NCI-H1436 treated with DMSO at 0.1 percent for 48 hours (cell line): ENCODE data around the gene PROM2.

Experiments
- DNase-seq: peaks from one replicate; lab custom pipeline; 2025; lab: John Stamatoyannopoulos, UW

The PROM2 gene

GRCh38 chr2:95308426-95308990 is 34.3 kb downstream of the PROM2 start:
- DNase-seq, result no peak

GRCh38 chr2:95309599-95309998 is 35.4 kb downstream of the PROM2 start:
- no peak for DNase-seq

- no peak for DNase-seq
Observed at GRCh38 chr2:95310216-95310615, 36.0 kb downstream of the PROM2 start.

- DNase-seq, result no peak
Observed at GRCh38 chr2:95310651-95311050, 36.4 kb downstream of the PROM2 start.

- no peak for DNase-seq
Observed at GRCh38 chr2:95311815-95312542, 37.7 kb downstream of the PROM2 start.

- no peak for DNase-seq
Observed at GRCh38 chr2:95312543-95313201, 38.4 kb downstream of the PROM2 start.

GRCh38 chr2:95313296-95314131 is 39.3 kb downstream of the PROM2 start:
- DNase-seq, result no peak

GRCh38 chr2:95314598-95314963 is 40.3 kb downstream of the PROM2 start:
- no peak for DNase-seq

GRCh38 chr2:95314964-95315611 is 40.8 kb downstream of the PROM2 start:
- DNase-seq, result no peak

GRCh38 chr2:95315801-95316411 is 41.7 kb downstream of the PROM2 start:
- no peak for DNase-seq

- no peak for DNase-seq
Observed at GRCh38 chr2:95316466-95317122, 42.3 kb downstream of the PROM2 start.

- DNase-seq, result no peak
Observed at GRCh38 chr2:95317123-95317500, 42.9 kb downstream of the PROM2 start.

GRCh38 chr2:95317665-95318425 is 43.6 kb downstream of the PROM2 start:
- DNase-seq, result no peak

- DNase-seq, result no peak
Observed at GRCh38 chr2:95318431-95319220, 44.4 kb downstream of the PROM2 start.

- DNase-seq, result no peak
Observed at GRCh38 chr2:95319481-95320343, 45.5 kb downstream of the PROM2 start.

GRCh38 chr2:95320344-95320712 is 46.1 kb downstream of the PROM2 start:
- no peak for DNase-seq

- no peak for DNase-seq
Observed at GRCh38 chr2:95320986-95321767, 46.9 kb downstream of the PROM2 start.
